A549 (cell line): ENCODE results near the gene RBM18. TPM values are rescaled to one million over a fixed set of nuclear protein-coding genes. Genes with fewer than 3 reads are reported as not detected.

Experiments used
- ATAC-seq, 2 experiments: fragments of 200-7000 bp in 1 of 2; fragments of >200 bp in 1 of 2; cut with Nextera tagmentation in 1 of 2; cut with Tn5 transposase in 1 of 2; 3 replicates each; pipeline versions ENCODE4 v1.8.0 to v1.9.1; 2018 to 2020; ENCODE audit warnings: mild to moderate bottlenecking in 1 of 2, moderate library complexity in 1 of 2
- CTCF ChIA-PET: fragments of 300-600 bp; sonication (Branson Sonifier 250); formaldehyde crosslinking; extraction: SDS; loops from one replicate; lab custom pipeline; 2021; ENCODE audit warnings: antibody characterized with exemption, inconsistent platforms; lab: Yijun Ruan, JAX
- POLR2A ChIA-PET: fragments of 350-600 bp; formaldehyde crosslinking; extraction: SDS; loops from one replicate; lab custom pipeline; 2021; ENCODE audit warnings: antibody characterized with exemption, inconsistent platforms; lab: Yijun Ruan, JAX
- DNase-seq, 2 experiments: peaks; one replicate each; pipeline versions ENCODE4 v3.0.0 to v3.0.0-alpha.2; 2011 to 2016; ENCODE audit warnings: low read depth in 1 of 2, low spot score in 1 of 2
- FAIRE-seq: peaks from 2 replicates; lab custom pipeline; 2011; peaks lifted over from hg19 to GRCh38; lab: Jason Lieb, UNC
- H3K27ac ChIP-seq, 2 experiments: fragments of >200 bp; sonication (Bioruptor Twin); formaldehyde crosslinking; 3 replicates each; pipeline ENCODE4 v1.5.1; 2016 to 2017
- H3K4me1 ChIP-seq: fragments of >200 bp; sonication (Bioruptor Twin); formaldehyde crosslinking; 3 replicates; pipeline ENCODE4 v1.6.1; 2016
- H3K4me2 ChIP-seq: fragments of >200 bp; sonication (Bioruptor Twin); formaldehyde crosslinking; 3 replicates; pipeline ENCODE4 v1.6.1; 2016
- H3K4me3 ChIP-seq: fragments of >200 bp; sonication (Bioruptor Twin); formaldehyde crosslinking; 3 replicates; pipeline ENCODE4 v1.5.1; 2016
- H3K9me3 ChIP-seq: fragments of >200 bp; sonication (Bioruptor Twin); formaldehyde crosslinking; 3 replicates; pipeline ENCODE4 v1.6.1; 2016
- BHLHE40 ChIP-seq: IDR thresholded peaks from 2 replicates; pipeline ENCODE4 v1.6.1; 2012; ENCODE audit warnings: low read depth, low read length, inconsistent platforms
- CEBPB ChIP-seq, 2 experiments: fragments of >200 bp in 1 of 2; sonication (Bioruptor Twin) in 1 of 2; formaldehyde crosslinking in 1 of 2; IDR thresholded peaks; 2 replicates each; pipeline ENCODE4 v1.6.1; 2012 to 2016
- CHD2 ChIP-seq: fragments of 150-350 bp; IDR thresholded peaks from 2 replicates; pipeline ENCODE4 v1.6.1; 2014; ENCODE audit warnings: low read length; ENCODE audit not compliant: partially characterized antibody
- CHD4 ChIP-seq: fragments of 200-600 bp; sonication (generic); IDR thresholded peaks from 2 replicates; pipeline ENCODE4 v1.6.1; 2016; ENCODE audit warnings: antibody characterized with exemption, mild to moderate bottlenecking, borderline replicate concordance
- E2F6 ChIP-seq: IDR thresholded peaks from 2 replicates; pipeline ENCODE4 v1.6.1; 2012; ENCODE audit warnings: low read depth, borderline replicate concordance
- ELK1 ChIP-seq: fragments of 150-350 bp; IDR thresholded peaks from 2 replicates; pipeline ENCODE4 v1.6.1; 2014; ENCODE audit warnings: low read depth, mild to moderate bottlenecking, low read length
- FOSB ChIP-seq: fragments of 250-450 bp; sonication (Bioruptor Pico); IDR thresholded peaks from 2 replicates; pipeline ENCODE4 v1.5.0; 2020; ENCODE audit warnings: mild to moderate bottlenecking, moderate library complexity
- FOSL2 ChIP-seq, 2 experiments: fragments of 450-650 bp in 1 of 2; fragments of >200 bp in 1 of 2; sonication (Bioruptor Twin) in 1 of 2; formaldehyde crosslinking; IDR thresholded peaks; 2 replicates each; pipeline versions ENCODE4 v1.5.0 to v1.6.1; 2016 to 2020; ENCODE audit warnings: mild to moderate bottlenecking in 1 of 2, moderate library complexity in 1 of 2
- FOXS1 ChIP-seq: fragments of 250-450 bp; sonication (Bioruptor Pico); IDR thresholded peaks from 2 replicates; pipeline ENCODE4 v1.5.0; 2020; ENCODE audit warnings: mild to moderate bottlenecking, moderate library complexity
- HDAC2 ChIP-seq: fragments of 200-600 bp; sonication (generic); IDR thresholded peaks from 2 replicates; pipeline ENCODE4 v1.6.1; 2016
- HOXB13 ChIP-seq: fragments of 250-450 bp; sonication (Bioruptor Pico); IDR thresholded peaks from 2 replicates; pipeline ENCODE4 v1.5.0; 2020; ENCODE audit warnings: low read depth, mild to moderate bottlenecking, moderate library complexity
- HOXB5 ChIP-seq: fragments of 250-450 bp; sonication (Bioruptor Pico); IDR thresholded peaks from 2 replicates; pipeline ENCODE4 v1.5.0; 2020; ENCODE audit warnings: mild to moderate bottlenecking, moderate library complexity
- JUN ChIP-seq, 2 experiments: fragments of >200 bp; sonication (Bioruptor Twin); formaldehyde crosslinking; IDR thresholded peaks; 2 replicates in 1 of 2; 3 replicates in 1 of 2; pipeline ENCODE4 v1.6.1; 2016 to 2017
- KDM1A ChIP-seq: fragments of 200-600 bp; sonication (generic); IDR thresholded peaks from 2 replicates; pipeline ENCODE4 v1.6.1; 2016; ENCODE audit warnings: low read depth, mild to moderate bottlenecking
- KDM5A ChIP-seq: fragments of 200-600 bp; sonication (generic); IDR thresholded peaks from 2 replicates; pipeline ENCODE4 v1.6.1; 2016; ENCODE audit warnings: antibody characterized with exemption, mild to moderate bottlenecking
- MAFK ChIP-seq: fragments of 450-650 bp; IDR thresholded peaks from 2 replicates; pipeline ENCODE4 v1.6.1; 2014; ENCODE audit not compliant: partially characterized antibody
- MAX ChIP-seq: IDR thresholded peaks from 2 replicates; pipeline ENCODE4 v1.6.1; 2012
- MAZ ChIP-seq: fragments of 150-350 bp; IDR thresholded peaks from 2 replicates; pipeline ENCODE4 v1.6.1; 2014; ENCODE audit warnings: antibody characterized with exemption, low read depth, low read length, borderline replicate concordance
- MYC ChIP-seq: IDR thresholded peaks from 2 replicates; pipeline ENCODE4 v1.6.1; 2012; ENCODE audit warnings: mild to moderate bottlenecking, inconsistent platforms, low read length, improper control_type of control experiment, borderline replicate concordance
- NPAS2 ChIP-seq: fragments of 250-450 bp; sonication (Bioruptor Pico); IDR thresholded peaks from 2 replicates; pipeline ENCODE4 v1.8.0; 2022; ENCODE audit warnings: mild to moderate bottlenecking, moderate library complexity, borderline replicate concordance
- NR3C1 ChIP-seq: fragments of >200 bp; sonication (Bioruptor Twin); formaldehyde crosslinking; IDR thresholded peaks from 3 replicates; pipeline ENCODE4 v1.6.1; 2017
- PBX3 ChIP-seq: IDR thresholded peaks from 2 replicates; pipeline ENCODE4 v1.6.1; 2012
- PHF8 ChIP-seq: fragments of 200-600 bp; sonication (generic); IDR thresholded peaks from 2 replicates; pipeline ENCODE4 v1.6.1; 2016; ENCODE audit warnings: low read depth, mild to moderate bottlenecking, antibody characterized with exemption, moderate library complexity, borderline replicate concordance
- POLR2A ChIP-seq: IDR thresholded peaks from 2 replicates; pipeline ENCODE4 v1.6.1; 2012; ENCODE audit warnings: mild to moderate bottlenecking, low read length
- POLR2AphosphoS2 ChIP-seq: conservative IDR thresholded peaks from 2 replicates; pipeline ENCODE4 v1.6.1; 2012; ENCODE audit warnings: low read length, improper control_type of control experiment, inconsistent platforms
- RAD21 ChIP-seq, 2 experiments: fragments of >200 bp in 1 of 2; sonication (Bioruptor Twin) in 1 of 2; formaldehyde crosslinking in 1 of 2; IDR thresholded peaks in 1 of 2; conservative IDR thresholded peaks in 1 of 2; 2 replicates in 1 of 2; 3 replicates in 1 of 2; pipeline ENCODE4 v1.6.1; 2012 to 2018; ENCODE audit warnings: inconsistent platforms in 1 of 2
- RARB ChIP-seq: fragments of 250-450 bp; sonication (Bioruptor Pico); IDR thresholded peaks from 2 replicates; pipeline ENCODE4 v1.8.0; 2021; ENCODE audit warnings: mild to moderate bottlenecking, moderate library complexity
- RFX5 ChIP-seq: fragments of 450-650 bp; IDR thresholded peaks from 2 replicates; pipeline ENCODE4 v1.7.1; 2014; ENCODE audit warnings: antibody characterized with exemption, mild to moderate bottlenecking, moderate library complexity
- RNF2 ChIP-seq: fragments of 200-600 bp; sonication (generic); IDR thresholded peaks from 2 replicates; pipeline ENCODE4 v1.6.1; 2016; ENCODE audit warnings: low read depth, mild to moderate bottlenecking, antibody characterized with exemption, moderate library complexity, borderline replicate concordance
- TFCP2L1 ChIP-seq: fragments of 250-450 bp; sonication (Bioruptor Pico); IDR thresholded peaks from 2 replicates; pipeline ENCODE4 v1.5.0; 2021; ENCODE audit warnings: mild to moderate bottlenecking
- USF2 ChIP-seq: fragments of 450-650 bp; IDR thresholded peaks from 2 replicates; pipeline ENCODE4 v1.6.1; 2014; ENCODE audit warnings: antibody characterized with exemption
- ZC3H11A ChIP-seq: fragments of 450-650 bp; IDR thresholded peaks from 2 replicates; pipeline ENCODE4 v1.6.1; 2014; ENCODE audit warnings: antibody characterized with exemption, mild to moderate bottlenecking
- ZSCAN20 ChIP-seq: fragments of 250-450 bp; sonication (Bioruptor Pico); IDR thresholded peaks from 2 replicates; pipeline ENCODE4 v1.8.0; 2022; ENCODE audit warnings: mild to moderate bottlenecking, moderate library complexity
- WGBS: methylation state at CpG from one replicate; pipeline ENCODE4 v1.1.6; 2017; ENCODE audit errors: missing lambda C conversion rate; 5-methylcytosine and 5-hydroxymethylcytosine counted together
- polyA minus RNA-seq: library from RNA; depleted of rRNA, polyadenylated mRNA; stranded (reverse); fragments of >200 nt; gene quantifications from 2 replicates; pipeline ENCODE4 v1.2.3, GENCODE V29; 2011; rRNA and poly(A)+ RNA removed
- polyA plus RNA-seq, 4 experiments: library from polyadenylated mRNA; depleted of rRNA in 3 of 4; stranded (reverse); fragments of >200 nt; fragmentation: RNase III in 1 of 4; extraction: RNeasy Plus Mini Kit Qiagen cat#74134 plus additional on column Dnase treatment in 1 of 4; gene quantifications; 2 replicates in 3 of 4; 3 replicates in 1 of 4; pipeline ENCODE4 v1.2.3, GENCODE V29; 2011 to 2017

The RBM18 gene
- polyA plus RNA-seq (2011; rRNA removed) (41.1 and 52.3 TPM in 2 replicates), polyA plus RNA-seq (2017; fragmentation: RNase III; extraction: RNeasy Plus Mini Kit Qiagen cat#74134 plus additional on column Dnase treatment) (13.3 to 13.8 TPM (median 13.5 TPM) in 3 replicates), polyA minus RNA-seq (14.0 and 17.6 TPM in 2 replicates)
- 9.1 and 9.4 TPM in 2 replicates for polyA plus RNA-seq (2012; cell fraction: cytosol; rRNA removed)
- polyA plus RNA-seq (2012; cell fraction: nucleus; rRNA removed): 2.5 and 2.6 TPM in 2 replicates

GRCh38 chr9:122264360-122265148, at the start of gene RBM18, which contains the start of gene MRRF:
TSS of gene RBM18 (minus strand) at chr9:122264840. CDS start at chr9:122261492, 3,348 bp downstream.
TSS of gene MRRF (plus strand) at chr9:122264882. CDS start at chr9:122270892, 6,010 bp downstream.
- CTCF ChIA-PET: interaction anchor here (0.5 to 5.2 kb wide), 11 partner anchors 10 to 419 kb away, joined by 3 to 28 read pairs (median 4); no protein-coding TSS in a partner anchor
- no peak for FAIRE-seq

More at GRCh38 chr9:122264360-122265148, at the start of gene RBM18, which contains the start of gene MRRF:
- ATAC-seq (peak; percentile 89 to 92), DNase-seq (peak; percentile 82 to 95)
- no peaks in the 10 kb centered on the region for H3K9me3 ChIP-seq
- TF ChIP-seq PBX3 (peak; percentile 51; the same call in 1 of the 2 replicates), POLR2AphosphoS2 (no peak), ZSCAN20 (CRISPR knock-in tag) (no peak), RNF2 (no peak), CHD2 (peak; percentile 5), MYC (peak; percentile 85), KDM1A (no peak), NR3C1 (no peak), RFX5 (peak; percentile 81), HDAC2 (no peak), CHD4 (no peak), HOXB13 (no peak), TFCP2L1 (CRISPR knock-in tag) (0 out of 2 replicates have a peak, but pooled peaks have one; percentile 51), KDM5A (peak; percentile 29; the same call in 1 of the 2 replicates), PHF8 (peak; percentile 65), MAX (peak; percentile 97), RARB (no peak), FOSL2 (IDR thresholded peaks at IDR 0.05) (no peak), FOSL2 (CRISPR knock-in tag; IDR thresholded peaks at IDR 0.05) (peak; percentile 48), ZC3H11A (no peak), CEBPB (IDR thresholded peaks at IDR 0.05) (no peak), POLR2A (peak; percentile 73), HOXB5 (CRISPR knock-in tag) (no peak), E2F6 (peak; percentile 86), FOSB (CRISPR knock-in tag) (no peak), MAFK (no peak), MAZ (no peak), USF2 (no peak), FOXS1 (CRISPR knock-in tag) (no peak), JUN (IDR thresholded peaks at IDR 0.05) (peak; percentile 38 to 88; a peak in 4 of 5 replicates), ELK1 (no peak), NPAS2 (CRISPR knock-in tag) (no peak), RAD21 (conservative IDR thresholded peaks at IDR 0.05 in 1 of 2, IDR thresholded peaks at IDR 0.05 in 1 of 2) (no peak), BHLHE40 (peak; percentile 45; the same call in 1 of the 2 replicates)
- H3K4me3 ChIP-seq: peak within 1 kb of the TSS; percentile 62
- H3K27ac ChIP-seq: peak within 1 kb of the TSS; percentile 86 to 98
- H3K4me2 ChIP-seq: peak within 1 kb of the TSS; percentile 86
- 2% methylated on average over 19 of the region's 60 CpGs for WGBS
- POLR2A ChIA-PET: interaction anchor here (0.6 to 1.9 kb wide), 9 partner anchors 13 to 845 kb away, joined by 3 to 8 read pairs (median 3); no protein-coding TSS in a partner anchor
- peaks cover 20% of the 10 kb centered on the region for H3K4me1 ChIP-seq
